ENCODE measurements around the gene PEX14.

- TF ChIP-seq ZNF274 (IDR thresholded peaks at IDR 0.05; ENCODE audit: low read depth, low read length) (no peak), YY1 (IDR thresholded peaks at IDR 0.05; ENCODE audit: insufficient read depth, insufficient read length) (no peak), SUZ12 (IDR thresholded peaks at IDR 0.05; ENCODE audit: extremely low read depth, insufficient read depth, insufficient read length) (no peak)
Measured at GRCh38 chr1:10674222-10674621, 199.5 kb downstream of the PEX14 start.

Measured in NT2/D1 (cell line).